GM19240 (cell line): ENCODE results near the gene TBX15.
"Not testable (repeated sequence)": the region's sequence is repeated elsewhere in the genome, so short reads cannot be mapped to it uniquely, and the experiment has no call there.

Experiments used
- DNase-seq: peaks from one replicate; pipeline ENCODE4 v3.0.0; 2011; ENCODE audit warnings: low spot score; ENCODE audit not compliant: insufficient read length

Gene TBX15

GRCh38 chr1:118927427-118928187, 60.5 kb downstream of the TBX15 start:
- DNase-seq: no peak

GRCh38 chr1:118926261-118926660, 61.9 kb downstream of the TBX15 start:
- no peak for DNase-seq

- no peak for DNase-seq
Measured at GRCh38 chr1:118925651-118926050, 62.5 kb downstream of the TBX15 start.

GRCh38 chr1:118923319-118923718, 64.8 kb downstream of the TBX15 start:
- no peak for DNase-seq

GRCh38 chr1:118921994-118922393, 66.1 kb downstream of the TBX15 start:
- DNase-seq: no peak

GRCh38 chr1:118920124-118920717, 67.9 kb downstream of the TBX15 start:
- no peak for DNase-seq

GRCh38 chr1:118918940-118919259, 69.2 kb downstream of the TBX15 start:
- DNase-seq: no peak

GRCh38 chr1:118918230-118918939, 69.8 kb downstream of the TBX15 start:
- no peak for DNase-seq

GRCh38 chr1:118916346-118916745, 71.8 kb downstream of the TBX15 start:
- DNase-seq: not testable (repeated sequence)

- DNase-seq: no peak
Measured at GRCh38 chr1:118914379-118915161, 73.6 kb downstream of the TBX15 start.

GRCh38 chr1:118913818-118914217, 74.3 kb downstream of the TBX15 start:
- DNase-seq: no peak

GRCh38 chr1:118912574-118912973, 75.6 kb downstream of the TBX15 start:
- DNase-seq: no peak

- no peak for DNase-seq
Measured at GRCh38 chr1:118911571-118911970, 76.6 kb downstream of the TBX15 start.

- DNase-seq: no peak
Measured at GRCh38 chr1:118907466-118907865, 80.7 kb downstream of the TBX15 start.

GRCh38 chr1:118905671-118906070, 82.5 kb downstream of the TBX15 start:
- no peak for DNase-seq

GRCh38 chr1:118905196-118905595, 82.9 kb downstream of the TBX15 start:
- DNase-seq: no peak

GRCh38 chr1:118902711-118903191, 85.4 kb downstream of the TBX15 start:
- no peak for DNase-seq

GRCh38 chr1:118902299-118902698, 85.8 kb downstream of the TBX15 start:
- no peak for DNase-seq

GRCh38 chr1:118900643-118901440, 87.3 kb downstream of the TBX15 start:
- DNase-seq: no peak

- no peak for DNase-seq
Measured at GRCh38 chr1:118899340-118899739, 88.8 kb downstream of the TBX15 start.

GRCh38 chr1:118898712-118899111, 89.4 kb downstream of the TBX15 start:
- DNase-seq: no peak
